ENCODE data around the gene UBE2U. TPM values are rescaled to one million over a fixed set of nuclear protein-coding genes. Genes with fewer than 3 reads are reported as not detected.

Gene UBE2U
- total RNA-seq, 1 experiment from 2014 or later, result not detected

DNA sequence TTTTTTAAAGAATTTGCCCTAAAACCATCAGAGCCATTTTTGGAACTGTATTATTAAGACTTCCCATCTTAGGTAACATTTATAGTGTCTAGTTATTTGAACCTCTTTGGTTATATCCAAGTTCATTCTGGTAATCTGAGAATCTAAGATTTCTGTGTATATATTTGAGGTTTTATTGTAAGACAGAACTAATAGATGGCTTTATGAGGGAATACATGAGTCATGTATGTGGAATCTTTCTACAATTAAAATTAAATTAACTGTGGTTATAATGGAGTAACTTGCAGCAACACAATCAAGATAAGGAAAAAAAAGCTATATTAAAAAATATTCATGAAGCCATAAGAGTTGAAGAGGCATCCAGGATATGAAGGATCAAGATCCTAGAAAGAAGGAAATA lies 92.1 kb downstream of the UBE2U start:
- no peak overlapping the region for H3K27ac Mint-ChIP-seq (ENCODE audit: unreplicated experiment)
- no peaks in the 10 kb centered on the region for H3K27me3 Mint-ChIP-seq (ENCODE audit: unreplicated experiment)
- TF ChIP-seq, protein P1, sequence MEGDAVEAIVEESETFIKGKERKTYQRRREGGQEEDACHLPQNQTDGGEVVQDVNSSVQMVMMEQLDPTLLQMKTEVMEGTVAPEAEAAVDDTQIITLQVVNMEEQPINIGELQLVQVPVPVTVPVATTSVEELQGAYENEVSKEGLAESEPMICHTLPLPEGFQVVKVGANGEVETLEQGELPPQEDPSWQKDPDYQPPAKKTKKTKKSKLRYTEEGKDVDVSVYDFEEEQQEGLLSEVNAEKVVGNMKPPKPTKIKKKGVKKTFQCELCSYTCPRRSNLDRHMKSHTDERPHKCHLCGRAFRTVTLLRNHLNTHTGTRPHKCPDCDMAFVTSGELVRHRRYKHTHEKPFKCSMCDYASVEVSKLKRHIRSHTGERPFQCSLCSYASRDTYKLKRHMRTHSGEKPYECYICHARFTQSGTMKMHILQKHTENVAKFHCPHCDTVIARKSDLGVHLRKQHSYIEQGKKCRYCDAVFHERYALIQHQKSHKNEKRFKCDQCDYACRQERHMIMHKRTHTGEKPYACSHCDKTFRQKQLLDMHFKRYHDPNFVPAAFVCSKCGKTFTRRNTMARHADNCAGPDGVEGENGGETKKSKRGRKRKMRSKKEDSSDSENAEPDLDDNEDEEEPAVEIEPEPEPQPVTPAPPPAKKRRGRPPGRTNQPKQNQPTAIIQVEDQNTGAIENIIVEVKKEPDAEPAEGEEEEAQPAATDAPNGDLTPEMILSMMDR (IDR thresholded peaks at IDR 0.05; ENCODE audit: unreplicated experiment), result no peak
- no peak overlapping the region for H3K4me3 Mint-ChIP-seq (ENCODE audit: low read depth, unreplicated experiment)
- no TSS peak for BruUV-seq (replicated peaks)
- no peaks in the 10 kb centered on the region for H3K36me3 Mint-ChIP-seq (ENCODE audit: insufficient read depth, unreplicated experiment)
- no peaks in the 10 kb centered on the region for H3K9me3 Mint-ChIP-seq (ENCODE audit: low read depth, unreplicated experiment)
- intact Hi-C loops (cut with micrococcal nuclease; ENCODE audit: unreplicated experiment), result no loop called here
- CTCF ChIA-PET, result interaction anchor here (0.9 kb wide), 1 partner anchor 29 kb away, joined by 3 read pairs; no protein-coding TSS in a partner anchor
- no peak for DNase-seq
- H3K4me1 Mint-ChIP-seq (ENCODE audit: low read depth, unreplicated experiment), result no peaks in the 10 kb centered on the region

GRCh38 chr1:64296459-64296858 lies 93.0 kb downstream of the UBE2U start:
- intact Hi-C loops (cut with micrococcal nuclease; ENCODE audit: unreplicated experiment), result no loop called here
- H3K36me3 Mint-ChIP-seq (ENCODE audit: insufficient read depth, unreplicated experiment), result no peaks in the 10 kb centered on the region
- BruUV-seq (replicated peaks), result no TSS peak
- no peak for DNase-seq
- H3K27me3 Mint-ChIP-seq (ENCODE audit: unreplicated experiment), result no peaks in the 10 kb centered on the region
- H3K4me1 Mint-ChIP-seq (ENCODE audit: low read depth, unreplicated experiment), result no peaks in the 10 kb centered on the region
- H3K27ac Mint-ChIP-seq (ENCODE audit: unreplicated experiment), result no peak overlapping the region
- no peaks in the 10 kb centered on the region for H3K9me3 Mint-ChIP-seq (ENCODE audit: low read depth, unreplicated experiment)
- TF ChIP-seq, protein P1 (IDR thresholded peaks at IDR 0.05; ENCODE audit: unreplicated experiment), result no peak
- CTCF ChIA-PET, result interaction anchor here (0.9 kb wide), 1 partner anchor 28 kb away, joined by 3 read pairs; no protein-coding TSS in a partner anchor
- no peak overlapping the region for H3K4me3 Mint-ChIP-seq (ENCODE audit: low read depth, unreplicated experiment)

- no peak overlapping the region for H3K27ac Mint-ChIP-seq (ENCODE audit: unreplicated experiment)
- TF ChIP-seq, protein P1 (IDR thresholded peaks at IDR 0.05; ENCODE audit: unreplicated experiment), result no peak
- BruUV-seq (replicated peaks), result no TSS peak
- no peak for DNase-seq
- no peaks in the 10 kb centered on the region for H3K27me3 Mint-ChIP-seq (ENCODE audit: unreplicated experiment)
- H3K4me3 Mint-ChIP-seq (ENCODE audit: low read depth, unreplicated experiment), result no peak overlapping the region
- intact Hi-C loops (cut with micrococcal nuclease; ENCODE audit: unreplicated experiment), result no loop called here
- H3K4me1 Mint-ChIP-seq (ENCODE audit: low read depth, unreplicated experiment), result no peaks in the 10 kb centered on the region
- H3K9me3 Mint-ChIP-seq (ENCODE audit: low read depth, unreplicated experiment), result no peaks in the 10 kb centered on the region
- H3K36me3 Mint-ChIP-seq (ENCODE audit: insufficient read depth, unreplicated experiment), result no peaks in the 10 kb centered on the region
- CTCF ChIA-PET, result interaction anchor here (0.6 kb wide), 1 partner anchor 20 kb away, joined by 3 read pairs; no protein-coding TSS in a partner anchor
Observed at GRCh38 chr1:64302194-64302593, 98.8 kb downstream of the UBE2U start.

DNA sequence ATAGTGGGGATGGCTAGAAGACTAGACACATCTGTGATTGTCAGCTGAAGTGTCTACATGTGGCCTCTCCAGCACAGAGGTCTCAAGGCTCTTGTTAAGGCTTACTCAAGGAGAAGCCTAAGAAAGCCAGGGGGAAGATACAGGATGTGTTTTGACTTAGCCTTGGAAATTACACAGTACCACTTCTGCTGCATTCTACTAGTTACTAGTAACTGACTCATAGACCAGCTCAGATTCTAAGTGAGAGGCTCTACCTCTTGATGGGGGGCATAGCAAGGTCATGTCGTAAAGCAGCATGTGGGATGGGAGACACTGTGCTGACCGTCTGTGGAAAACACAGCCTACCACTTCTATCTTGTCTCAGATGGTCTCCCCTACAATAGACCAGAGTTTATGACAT lies 99.5 kb downstream of the UBE2U start:
- H3K27ac Mint-ChIP-seq (ENCODE audit: unreplicated experiment), result no peak overlapping the region
- TF ChIP-seq, protein P1 (IDR thresholded peaks at IDR 0.05; ENCODE audit: unreplicated experiment), result no peak

More for the DNA sequence above, 99.5 kb downstream of the UBE2U start:
- no TSS peak for BruUV-seq (replicated peaks)
- DNase-seq, result no peak
- no peaks in the 10 kb centered on the region for H3K36me3 Mint-ChIP-seq (ENCODE audit: insufficient read depth, unreplicated experiment)
- H3K4me3 Mint-ChIP-seq (ENCODE audit: low read depth, unreplicated experiment), result no peak overlapping the region
- CTCF ChIA-PET, result no interaction called here
- H3K27me3 Mint-ChIP-seq (ENCODE audit: unreplicated experiment), result no peaks in the 10 kb centered on the region
- no peaks in the 10 kb centered on the region for H3K9me3 Mint-ChIP-seq (ENCODE audit: low read depth, unreplicated experiment)
- intact Hi-C loops (cut with micrococcal nuclease; ENCODE audit: unreplicated experiment), result no loop called here
- H3K4me1 Mint-ChIP-seq (ENCODE audit: low read depth, unreplicated experiment), result no peaks in the 10 kb centered on the region

Measured in Calu3 (cell line).